ENCODE measurements around the gene ESRRG. TPM values are rescaled to one million over a fixed set of nuclear protein-coding genes. Genes with fewer than 3 reads are reported as not detected.

ESRRG gene
- total and polyA plus RNA-seq, 2 donors (not counting 3 experiments of a cell fraction or from before 2014, with no cell fraction given) = not detected

GRCh38 chr1:216476341-216476740, 246.9 kb downstream of the ESRRG start:
- H3K4me1 ChIP-seq (ENCODE audit: control insufficient read depth, extremely low read depth, insufficient read depth, low read length) = no peaks in the 10 kb centered on the region
- POLR2A ChIA-PET = no interaction called here
- intact Hi-C loops (cut with micrococcal nuclease) = no loop called here
- no peaks in the 10 kb centered on the region for H4K20me1 ChIP-seq (replicated peaks; ENCODE audit: control insufficient read depth, extremely low read depth, insufficient read depth, low read length)
- no TSS peak for BruUV-seq (replicated peaks)
- H3K27ac ChIP-seq (ENCODE audit: insufficient read depth, low read depth, low read length) = no peak overlapping the region
- H3K9ac ChIP-seq (replicated peaks; ENCODE audit: extremely low read depth, insufficient read depth, low read length) = no peak overlapping the region
- no peaks in the 10 kb centered on the region for H3K9me1 ChIP-seq (replicated peaks; ENCODE audit: control insufficient read depth, extremely low read depth, insufficient read depth, low read length)
- H2AFZ ChIP-seq (ENCODE audit: low read depth, low read length) = no peak overlapping the region
- peaks cover 2% of the 10 kb centered on the region for H3K9me3 ChIP-seq (replicated peaks; ENCODE audit: control insufficient read depth, insufficient read depth, low read length)
- H3K4me3 ChIP-seq (replicated peaks in 1 of 3; ENCODE audit: insufficient read depth in 1 of 3, low read depth in 1 of 3, low read length in 3 of 3) = no peak overlapping the region
- CTCF ChIA-PET = no interaction called here
- no peaks in the 10 kb centered on the region for H3K36me3 ChIP-seq (ENCODE audit: control insufficient read depth in 2 of 2, extremely low read depth in 1 of 2, insufficient read depth in 2 of 2, low read length in 2 of 2)
- FAIRE-seq = no peak
- no peak for DNase-seq (ENCODE audit: low read depth, low spot score)
- H3K27me3 ChIP-seq (ENCODE audit: control insufficient read depth in 2 of 2, insufficient read depth in 2 of 2, low read length in 2 of 2) = no peaks in the 10 kb centered on the region
- dilution Hi-C loops (cut with MboI; ENCODE audit: extremely low pct_ligation_motif_present, low sequenced_read_pairs) = no loop called here
- TF ChIP-seq CTCF (IDR thresholded peaks at IDR 0.05; ENCODE audit: extremely low read depth in 1 of 2, insufficient read depth in 1 of 2, low read depth in 1 of 2, low read length in 2 of 2) = no peak
- TF ChIP-seq POLR2A (IDR thresholded peaks at IDR 0.05; ENCODE audit: low read depth, low read length) = no peak
- H3K79me2 ChIP-seq (ENCODE audit: control insufficient read depth, insufficient read depth, low read length) = no peaks in the 10 kb centered on the region
- no peak overlapping the region for H3K4me2 ChIP-seq (ENCODE audit: insufficient read depth, low read length)

GRCh38 chr1:216475659-216476276, 247.5 kb downstream of the ESRRG start:
- no peaks in the 10 kb centered on the region for H3K27me3 ChIP-seq (ENCODE audit: control insufficient read depth in 2 of 2, insufficient read depth in 2 of 2, low read length in 2 of 2)
- H3K4me3 ChIP-seq (replicated peaks in 1 of 3; ENCODE audit: insufficient read depth in 1 of 3, low read depth in 1 of 3, low read length in 3 of 3) = no peak overlapping the region
- no peaks in the 10 kb centered on the region for H3K4me1 ChIP-seq (ENCODE audit: control insufficient read depth, extremely low read depth, insufficient read depth, low read length)
- H2AFZ ChIP-seq (ENCODE audit: low read depth, low read length) = no peak overlapping the region
- H3K9ac ChIP-seq (replicated peaks; ENCODE audit: extremely low read depth, insufficient read depth, low read length) = no peak overlapping the region
- H4K20me1 ChIP-seq (replicated peaks; ENCODE audit: control insufficient read depth, extremely low read depth, insufficient read depth, low read length) = no peaks in the 10 kb centered on the region
- FAIRE-seq (no peak), DNase-seq (ENCODE audit: low read depth, low spot score) (no peak)
- BruUV-seq (replicated peaks) = no TSS peak
- CTCF ChIA-PET = no interaction called here
- H3K9me3 ChIP-seq (replicated peaks; ENCODE audit: control insufficient read depth, insufficient read depth, low read length) = peaks cover 2% of the 10 kb centered on the region
- POLR2A ChIA-PET = no interaction called here
- intact Hi-C loops (cut with micrococcal nuclease) = no loop called here
- no peak overlapping the region for H3K27ac ChIP-seq (ENCODE audit: insufficient read depth, low read depth, low read length)
- dilution Hi-C loops (cut with MboI; ENCODE audit: extremely low pct_ligation_motif_present, low sequenced_read_pairs) = no loop called here
- no peaks in the 10 kb centered on the region for H3K79me2 ChIP-seq (ENCODE audit: control insufficient read depth, insufficient read depth, low read length)
- H3K36me3 ChIP-seq (ENCODE audit: control insufficient read depth in 2 of 2, extremely low read depth in 1 of 2, insufficient read depth in 2 of 2, low read length in 2 of 2) = no peaks in the 10 kb centered on the region
- TF ChIP-seq MYC (IDR thresholded peaks at IDR 0.05; ENCODE audit: low read depth, low read length) = no peak
- TF ChIP-seq EZH2 (IDR thresholded peaks at IDR 0.05; ENCODE audit: borderline replicate concordance, low read depth, low read length, severe bottlenecking) = no peak
- TF ChIP-seq POLR2A (IDR thresholded peaks at IDR 0.05; ENCODE audit: low read depth, low read length) = no peak
- no peak for TF ChIP-seq POLR2AphosphoS5 (IDR thresholded peaks at IDR 0.05; ENCODE audit: insufficient read depth, low read depth, low read length)
- no peak for TF ChIP-seq MAX (IDR thresholded peaks at IDR 0.05; ENCODE audit: insufficient read depth, insufficient read length)
- TF ChIP-seq FOS (IDR thresholded peaks at IDR 0.05; ENCODE audit: borderline replicate concordance, insufficient read depth, low read length) = no peak
- TF ChIP-seq CTCF (IDR thresholded peaks at IDR 0.05; ENCODE audit: extremely low read depth in 1 of 2, insufficient read depth in 1 of 2, low read depth in 1 of 2, low read length in 2 of 2) = no peak
- no peak for TF ChIP-seq JUN (IDR thresholded peaks at IDR 0.05; ENCODE audit: borderline replicate concordance, insufficient read depth, insufficient read length, low read depth)
- no peak for TF ChIP-seq GATA2 (IDR thresholded peaks at IDR 0.05; ENCODE audit: insufficient read depth, insufficient read length, low read depth, low read length)
- no peaks in the 10 kb centered on the region for H3K9me1 ChIP-seq (replicated peaks; ENCODE audit: control insufficient read depth, extremely low read depth, insufficient read depth, low read length)
- no peak overlapping the region for H3K4me2 ChIP-seq (ENCODE audit: insufficient read depth, low read length)
